ENCODE data around the gene CEP72.

CEP72 gene

GRCh38 chr5:641331-641765 lies 29.2 kb downstream of the CEP72 start:
- TF ChIP-seq ZBTB7A (IDR thresholded peaks at IDR 0.05; ENCODE audit: low read depth), result no peak

GRCh38 chr5:642481-642880 lies 30.3 kb downstream of the CEP72 start:
- TF ChIP-seq REST (IDR thresholded peaks at IDR 0.05; ENCODE audit: low read depth) (no peak), MAX (IDR thresholded peaks at IDR 0.05) (no peak)

GRCh38 chr5:643351-643801 lies 31.2 kb downstream of the CEP72 start:
- TF ChIP-seq YY1 (IDR thresholded peaks at IDR 0.05; ENCODE audit: low read depth) (no peak), FOXM1 (IDR thresholded peaks at IDR 0.05; ENCODE audit: borderline replicate concordance, low read depth) (no peak), NFIC (IDR thresholded peaks at IDR 0.05) (no peak), EGR1 (IDR thresholded peaks at IDR 0.05) (no peak), TAF1 (IDR thresholded peaks at IDR 0.05; ENCODE audit: low read depth) (no peak), ZBTB7A (IDR thresholded peaks at IDR 0.05; ENCODE audit: low read depth) (no peak), EP300 (IDR thresholded peaks at IDR 0.05; ENCODE audit: borderline replicate concordance) (no peak), TEAD4 (IDR thresholded peaks at IDR 0.05) (no peak), CREB1 (IDR thresholded peaks at IDR 0.05; ENCODE audit: low read depth) (no peak), MAX (IDR thresholded peaks at IDR 0.05) (no peak), RAD21 (IDR thresholded peaks at IDR 0.05; ENCODE audit: low read depth) (no peak), REST (IDR thresholded peaks at IDR 0.05; ENCODE audit: low read depth) (no peak), CEBPB (IDR thresholded peaks at IDR 0.05) (no peak), USF1 (IDR thresholded peaks at IDR 0.05) (no peak), TCF12 (IDR thresholded peaks at IDR 0.05; ENCODE audit: low read depth) (no peak)

GRCh38 chr5:643811-644271 lies 31.7 kb downstream of the CEP72 start:
- TF ChIP-seq TCF12 (IDR thresholded peaks at IDR 0.05; ENCODE audit: low read depth) (no peak), EGR1 (IDR thresholded peaks at IDR 0.05) (no peak), TEAD4 (IDR thresholded peaks at IDR 0.05) (no peak), RAD21 (IDR thresholded peaks at IDR 0.05; ENCODE audit: low read depth) (no peak), TAF1 (IDR thresholded peaks at IDR 0.05; ENCODE audit: low read depth) (no peak), CEBPB (IDR thresholded peaks at IDR 0.05) (no peak), REST (IDR thresholded peaks at IDR 0.05; ENCODE audit: low read depth) (no peak), MAX (IDR thresholded peaks at IDR 0.05) (no peak)

GRCh38 chr5:644509-644908 lies 32.4 kb downstream of the CEP72 start:
- no peak for TF ChIP-seq TCF12 (IDR thresholded peaks at IDR 0.05; ENCODE audit: low read depth)
- no peak for TF ChIP-seq TAF1 (IDR thresholded peaks at IDR 0.05; ENCODE audit: low read depth)
- TF ChIP-seq REST (IDR thresholded peaks at IDR 0.05; ENCODE audit: low read depth), result no peak
- TF ChIP-seq RAD21 (IDR thresholded peaks at IDR 0.05; ENCODE audit: low read depth), result no peak
- TF ChIP-seq USF1 (IDR thresholded peaks at IDR 0.05), result no peak
- TF ChIP-seq MAX (IDR thresholded peaks at IDR 0.05), result no peak
- no peak for TF ChIP-seq NFIC (IDR thresholded peaks at IDR 0.05)
- no peak for TF ChIP-seq TEAD4 (IDR thresholded peaks at IDR 0.05)
- TF ChIP-seq CREB1 (IDR thresholded peaks at IDR 0.05; ENCODE audit: low read depth), result no peak
- no peak for TF ChIP-seq ZBTB7A (IDR thresholded peaks at IDR 0.05; ENCODE audit: low read depth)
- no peak for TF ChIP-seq EP300 (IDR thresholded peaks at IDR 0.05; ENCODE audit: borderline replicate concordance)
- no peak for TF ChIP-seq EGR1 (IDR thresholded peaks at IDR 0.05)
- no peak for TF ChIP-seq YY1 (IDR thresholded peaks at IDR 0.05; ENCODE audit: low read depth)

All from Ishikawa (cell line).